ENCODE results near the gene HS3ST6.

DNA sequence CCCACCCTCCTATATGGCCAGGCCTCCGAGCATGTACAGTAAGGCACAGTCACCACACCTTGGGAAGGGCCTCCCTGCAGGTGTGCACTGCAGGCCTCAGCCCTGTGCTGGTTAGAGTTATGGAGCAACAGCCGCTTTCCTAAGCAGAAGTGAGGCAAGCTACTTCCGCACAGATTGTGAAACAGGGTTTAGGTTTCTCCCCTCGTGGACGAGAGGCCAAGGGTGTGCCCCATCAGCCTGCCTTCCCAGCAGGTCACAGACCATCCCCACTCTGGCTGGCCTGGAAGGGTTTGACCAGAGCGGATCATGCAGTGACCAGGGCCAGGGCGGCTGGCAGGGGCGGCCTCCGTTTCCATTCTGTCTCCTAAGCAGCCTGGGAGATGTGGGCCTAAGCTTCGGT is 20.1 kb upstream of the HS3ST6 start:
- no peak for TF ChIP-seq EZH2phosphoT487 (IDR thresholded peaks at IDR 0.05; ENCODE audit: insufficient read depth, low read depth)
- no peak for TF ChIP-seq EZH2 (IDR thresholded peaks at IDR 0.05; ENCODE audit: insufficient read depth, poor library complexity, severe bottlenecking)

Data from GM23248 (cell line).